GM12872 (cell line): ENCODE results near the gene PIK3C2G.
A peak's percentile ranks its signal among the peaks of the same experiment; 100 is the strongest.

Experiments
- TF ChIP-seq, protein P1 (sequence below): IDR thresholded peaks from 3 replicates; pipeline ENCODE4 v1.5.1; 2011; ENCODE audit warnings: low read depth, mild to moderate bottlenecking, low read length, moderate library complexity; ENCODE audit not compliant: insufficient read depth

Gene PIK3C2G

DNA sequence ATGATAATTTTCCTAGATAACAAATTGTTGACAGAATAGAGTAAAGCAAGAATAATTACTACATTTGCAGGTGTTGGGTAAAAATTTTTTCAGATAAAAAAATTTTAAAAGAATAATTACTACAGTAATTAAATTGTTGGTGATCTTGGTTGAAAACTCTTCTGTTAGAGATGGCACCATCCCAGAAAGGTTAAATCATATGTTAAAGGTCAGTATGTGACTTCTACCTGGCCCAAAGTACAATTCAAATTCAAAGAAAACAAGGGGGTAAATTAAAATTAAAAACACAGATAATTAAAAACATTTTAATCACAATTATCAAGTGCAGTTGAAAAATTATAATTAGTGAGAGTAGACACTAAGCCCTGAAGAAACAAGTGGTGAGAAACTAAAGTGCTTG is 18.1 kb upstream of the PIK3C2G start:
- TF ChIP-seq, protein P1, sequence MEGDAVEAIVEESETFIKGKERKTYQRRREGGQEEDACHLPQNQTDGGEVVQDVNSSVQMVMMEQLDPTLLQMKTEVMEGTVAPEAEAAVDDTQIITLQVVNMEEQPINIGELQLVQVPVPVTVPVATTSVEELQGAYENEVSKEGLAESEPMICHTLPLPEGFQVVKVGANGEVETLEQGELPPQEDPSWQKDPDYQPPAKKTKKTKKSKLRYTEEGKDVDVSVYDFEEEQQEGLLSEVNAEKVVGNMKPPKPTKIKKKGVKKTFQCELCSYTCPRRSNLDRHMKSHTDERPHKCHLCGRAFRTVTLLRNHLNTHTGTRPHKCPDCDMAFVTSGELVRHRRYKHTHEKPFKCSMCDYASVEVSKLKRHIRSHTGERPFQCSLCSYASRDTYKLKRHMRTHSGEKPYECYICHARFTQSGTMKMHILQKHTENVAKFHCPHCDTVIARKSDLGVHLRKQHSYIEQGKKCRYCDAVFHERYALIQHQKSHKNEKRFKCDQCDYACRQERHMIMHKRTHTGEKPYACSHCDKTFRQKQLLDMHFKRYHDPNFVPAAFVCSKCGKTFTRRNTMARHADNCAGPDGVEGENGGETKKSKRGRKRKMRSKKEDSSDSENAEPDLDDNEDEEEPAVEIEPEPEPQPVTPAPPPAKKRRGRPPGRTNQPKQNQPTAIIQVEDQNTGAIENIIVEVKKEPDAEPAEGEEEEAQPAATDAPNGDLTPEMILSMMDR: no peak

DNA sequence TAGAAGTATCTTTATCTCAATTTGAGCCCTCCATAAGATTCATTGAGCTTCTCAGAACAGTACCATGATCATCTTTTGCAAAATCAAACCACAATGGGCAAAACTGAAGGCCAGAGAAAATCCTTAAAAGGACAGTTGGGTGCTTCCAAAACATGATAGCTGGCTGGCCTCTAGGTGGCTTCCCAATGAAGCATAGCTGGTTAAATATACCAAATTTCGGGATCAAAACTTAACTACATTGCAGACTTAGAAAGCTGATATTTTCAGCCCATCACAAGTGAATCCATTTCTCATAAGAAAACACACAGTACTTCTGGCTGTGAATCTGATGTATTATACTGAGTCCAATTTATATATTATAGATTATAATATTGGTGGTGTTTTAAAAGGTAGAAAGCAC is 15.3 kb upstream of the PIK3C2G start:
- TF ChIP-seq, protein P1: no peak

DNA sequence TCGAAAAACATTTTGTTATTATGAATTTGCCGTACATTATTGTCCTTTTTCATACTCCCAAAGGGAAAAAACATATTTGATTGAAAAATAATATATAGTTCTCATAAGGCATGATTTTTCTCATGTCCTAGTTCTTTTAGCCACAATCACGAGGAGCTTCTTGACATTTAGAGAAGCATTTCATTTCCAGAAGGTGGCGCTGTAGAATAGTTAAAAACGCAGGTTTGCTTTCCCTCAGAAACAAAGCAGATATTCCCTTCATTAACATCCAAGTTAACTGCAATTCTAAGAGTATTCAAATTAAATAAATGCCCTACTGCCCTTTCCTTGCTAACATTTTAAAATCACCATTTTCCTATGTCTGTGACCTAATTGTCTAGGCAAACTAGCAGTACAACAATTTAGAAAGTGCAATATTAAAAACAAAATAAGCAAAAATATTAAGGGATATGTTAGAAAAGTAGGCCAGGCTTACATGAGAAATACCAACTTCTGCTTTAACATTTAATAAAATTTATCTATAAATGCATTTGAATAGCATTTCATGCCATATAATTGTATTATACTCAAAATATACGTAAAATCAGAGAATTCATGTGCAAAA is 10.9 kb upstream of the PIK3C2G start:
- TF ChIP-seq, protein P1: peak; percentile 53

DNA sequence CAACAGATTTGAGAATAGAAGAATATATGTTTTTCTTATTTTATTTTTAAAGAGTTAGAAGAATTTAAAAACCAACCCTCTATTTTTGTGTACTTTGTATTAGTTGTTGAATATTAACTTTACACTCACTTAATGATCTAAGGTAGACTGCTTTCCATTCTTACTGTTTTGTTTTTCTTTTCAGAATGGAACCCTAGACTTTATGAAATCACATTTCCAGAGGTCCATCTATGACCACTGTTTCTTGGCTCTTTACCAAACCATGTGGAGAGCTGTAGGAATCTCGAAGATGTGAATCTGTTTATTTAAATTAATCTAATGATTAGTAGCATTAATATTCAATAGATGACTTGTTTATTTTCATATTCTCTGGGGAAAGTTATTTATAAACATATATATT is 7.2 kb upstream of the PIK3C2G start:
- TF ChIP-seq, protein P1: no peak

DNA sequence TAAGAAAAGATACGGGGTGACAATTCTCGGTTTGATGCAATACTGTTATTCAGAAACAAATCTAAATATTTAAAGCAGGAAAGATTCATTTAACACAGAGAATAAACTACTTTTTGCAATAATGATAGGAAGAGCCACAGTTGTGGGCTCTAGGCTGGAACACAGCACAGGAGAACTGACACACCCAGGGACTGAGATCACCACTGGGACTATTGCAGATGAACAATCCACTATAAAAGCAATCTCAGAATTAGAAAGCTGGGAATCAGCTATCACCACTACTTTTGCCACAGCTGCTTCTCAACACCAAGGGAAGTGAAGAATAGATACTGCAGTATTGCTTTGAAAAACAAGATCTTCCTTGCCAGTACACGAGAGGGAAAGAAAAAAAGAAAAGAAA is 4.1 kb upstream of the PIK3C2G start:
- TF ChIP-seq, protein P1: no peak

DNA sequence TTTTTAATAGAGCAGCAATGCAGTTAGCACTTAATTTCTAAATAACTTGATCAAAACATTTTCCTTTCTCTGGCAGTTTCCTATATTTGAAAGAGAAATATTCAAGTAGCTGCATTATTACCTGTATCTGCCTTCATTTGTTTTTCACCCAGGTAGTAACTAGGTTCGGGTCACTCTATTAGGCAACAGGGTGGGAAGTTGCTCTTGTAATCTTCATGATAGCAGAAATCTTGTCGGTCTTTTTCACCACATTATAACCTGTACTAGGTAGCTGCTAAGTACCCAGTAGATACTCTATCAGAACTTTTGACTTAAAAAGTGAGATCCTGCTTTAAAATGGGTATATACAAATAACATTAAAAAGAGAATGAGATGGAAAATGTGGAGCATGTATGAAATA is 2.4 kb upstream of the PIK3C2G start:
- TF ChIP-seq, protein P1: no peak

DNA sequence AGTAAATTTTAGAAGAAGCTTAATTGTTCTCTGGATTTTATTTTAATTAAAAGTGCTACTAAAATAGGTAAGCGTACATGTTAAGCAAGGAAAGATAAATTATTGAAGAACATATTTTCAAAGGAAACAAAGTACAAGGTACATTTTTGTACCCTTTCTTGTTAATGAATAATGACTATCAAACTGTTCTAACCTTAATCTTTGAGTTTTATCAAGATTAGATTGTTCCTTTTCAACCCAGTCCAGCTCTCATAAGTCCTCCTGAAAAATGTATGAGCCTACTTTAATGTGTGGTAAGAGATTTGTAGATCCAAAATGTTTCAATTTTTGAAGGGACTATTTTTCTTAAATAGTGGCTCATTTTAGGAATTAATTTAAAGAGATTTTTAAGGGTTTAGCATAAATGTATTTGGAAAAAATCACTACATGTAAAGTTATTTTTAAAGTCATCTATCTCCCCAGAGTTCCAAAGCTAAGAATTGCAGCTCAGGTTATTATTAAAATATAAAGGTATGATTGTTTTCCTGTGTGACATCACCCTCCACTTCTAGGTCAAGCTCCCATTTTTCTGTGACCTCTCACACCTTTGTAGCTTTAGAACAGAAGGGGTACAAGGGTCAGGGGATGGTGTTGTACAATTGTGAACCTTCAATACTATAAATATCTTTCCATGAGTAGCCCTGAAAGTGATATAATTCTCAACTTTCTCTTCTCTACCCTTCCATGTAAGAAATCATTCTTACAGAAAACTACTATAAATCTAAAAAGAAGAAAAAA is 1.2 kb upstream of the PIK3C2G start:
- TF ChIP-seq, protein P1: no peak
